Trophoblast cell (in vitro differentiated cells and primary cell): Measurements from ENCODE around the gene SERINC2.
A peak's percentile ranks its signal among the peaks of the same experiment; 100 is the strongest.

ENCODE experiments used
- DNase-seq, 2 donors: peaks; one replicate each; pipeline ENCODE4 v3.0.0-alpha.2; 2016
- H2AFZ ChIP-seq: 2 replicates; pipeline ENCODE4 v1.6.1; 2013; ENCODE audit warnings: low read length, moderate library complexity, mild to moderate bottlenecking; ENCODE audit not compliant: insufficient read depth, poor library complexity
- H2AK5ac ChIP-seq: 2 replicates; pipeline ENCODE4 v1.6.1; 2013; ENCODE audit warnings: mild to moderate bottlenecking, low read length
- H2BK120ac ChIP-seq: 2 replicates; pipeline ENCODE4 v1.6.1; 2013; ENCODE audit warnings: low read length, mild to moderate bottlenecking, moderate library complexity; ENCODE audit not compliant: insufficient read depth, poor library complexity
- H2BK12ac ChIP-seq: 2 replicates; pipeline ENCODE4 v1.6.1; 2013; ENCODE audit warnings: mild to moderate bottlenecking, low read length, moderate library complexity
- H2BK5ac ChIP-seq: 2 replicates; pipeline ENCODE4 v1.6.1; 2013; ENCODE audit warnings: low read length, low read depth, moderate library complexity, mild to moderate bottlenecking; ENCODE audit not compliant: poor library complexity
- H3K14ac ChIP-seq: 2 replicates; pipeline ENCODE4 v1.6.1; 2013; ENCODE audit warnings: mild to moderate bottlenecking, low read length
- H3K18ac ChIP-seq: 2 replicates; pipeline ENCODE4 v1.6.1; 2013; ENCODE audit warnings: mild to moderate bottlenecking, low read length
- H3K23ac ChIP-seq: 2 replicates; pipeline ENCODE4 v1.6.1; 2013; ENCODE audit warnings: low read length
- H3K27ac ChIP-seq: 2 replicates; pipeline ENCODE4 v1.5.1; 2013; ENCODE audit warnings: low read depth, mild to moderate bottlenecking, inconsistent platforms, low read length, moderate library complexity
- H3K27me3 ChIP-seq: 2 replicates; pipeline ENCODE4 v1.6.1; 2013; ENCODE audit warnings: inconsistent platforms, mild to moderate bottlenecking, low read length, moderate library complexity; ENCODE audit not compliant: insufficient read depth
- H3K36me3 ChIP-seq, 2 experiments: 1 replicate in 1 of 2; 2 replicates in 1 of 2; pipeline ENCODE4 v1.6.1; 2013; ENCODE audit warnings: low read length in 2 of 2, mild to moderate bottlenecking in 2 of 2, moderate library complexity in 1 of 2; ENCODE audit not compliant: insufficient read depth in 2 of 2, control insufficient read depth in 1 of 2
- H3K4ac ChIP-seq: 2 replicates; pipeline ENCODE4 v1.6.1; 2013; ENCODE audit warnings: low read depth, mild to moderate bottlenecking, low read length, moderate library complexity
- H3K4me1 ChIP-seq, 2 experiments: 1 replicate in 1 of 2; 2 replicates in 1 of 2; pipeline ENCODE4 v1.6.1; 2013; ENCODE audit warnings: low read length in 2 of 2, mild to moderate bottlenecking in 2 of 2, moderate library complexity in 1 of 2; ENCODE audit not compliant: insufficient read depth in 2 of 2, control insufficient read depth in 1 of 2
- H3K4me2 ChIP-seq: 2 replicates; pipeline ENCODE4 v1.6.1; 2013; ENCODE audit warnings: inconsistent platforms, mild to moderate bottlenecking, low read length, moderate library complexity
- H3K4me3 ChIP-seq: 2 replicates; pipeline ENCODE4 v1.5.1; 2013; ENCODE audit warnings: mild to moderate bottlenecking, low read depth, low read length, inconsistent platforms
- H3K79me1 ChIP-seq: one replicate; pipeline ENCODE4 v1.6.1; 2013; ENCODE audit warnings: low read length
- H3K79me2 ChIP-seq: 2 replicates; pipeline ENCODE4 v1.6.1; 2013; ENCODE audit warnings: low read length, mild to moderate bottlenecking; ENCODE audit not compliant: control insufficient read depth, insufficient read depth, poor library complexity
- H3K9ac ChIP-seq: 2 replicates; pipeline ENCODE4 v1.6.1; 2013; ENCODE audit warnings: mild to moderate bottlenecking, low read length
- H3K9me3 ChIP-seq: 2 replicates; pipeline ENCODE4 v1.6.1; 2013; ENCODE audit warnings: low read depth, mild to moderate bottlenecking, control low read depth, inconsistent platforms, low read length; ENCODE audit not compliant: insufficient read depth
- H4K12ac ChIP-seq: 2 replicates; pipeline ENCODE4 v1.6.1; 2013; ENCODE audit warnings: low read depth, mild to moderate bottlenecking, low read length, moderate library complexity
- H4K8ac ChIP-seq: 2 replicates; pipeline ENCODE4 v1.6.1; 2013; ENCODE audit warnings: low read depth, mild to moderate bottlenecking, low read length, moderate library complexity
- H4K91ac ChIP-seq: one replicate; pipeline ENCODE4 v1.6.1; 2013; ENCODE audit warnings: low read depth, mild to moderate bottlenecking, low read length, moderate library complexity
- WGBS: extraction: QIAGEN DNeasy Blood & Tissue Kit; methylation state at CpG from one replicate; pipeline ENCODE4 v1.1.7; 2013; ENCODE audit warnings: missing lambda C conversion rate; ENCODE audit not compliant: insufficient read length, insufficient coverage; ENCODE audit errors: extremely low coverage; 5-methylcytosine and 5-hydroxymethylcytosine counted together

The SERINC2 gene

GRCh38 chr1:31399976-31400375 is 13.0 kb upstream of the SERINC2 start:
- no peaks in the 10 kb centered on the region for H3K9me3 ChIP-seq
- H3K18ac ChIP-seq: no peak overlapping the region
- no peaks in the 10 kb centered on the region for H3K27me3 ChIP-seq
- no peaks in the 10 kb centered on the region for H3K79me2 ChIP-seq
- no peak overlapping the region for H2AK5ac ChIP-seq
- H3K4me2 ChIP-seq: no peak overlapping the region
- no peak overlapping the region for H3K4me3 ChIP-seq
- no peak overlapping the region for H4K91ac ChIP-seq
- H3K4me1 ChIP-seq: peaks cover 7 to 8% of the 10 kb centered on the region in 2 experiments
- H3K14ac ChIP-seq: no peak overlapping the region
- no peak overlapping the region for H2BK12ac ChIP-seq
- H4K8ac ChIP-seq: no peak overlapping the region
- H2BK120ac ChIP-seq: no peak overlapping the region
- H3K9ac ChIP-seq: no peak overlapping the region
- H3K79me1 ChIP-seq: no peaks in the 10 kb centered on the region
- peak in 1 of 2 donors; percentile 47 for DNase-seq
- no CpG with 5 or more reads among the region's 3 CpGs for WGBS
- no peak overlapping the region for H3K4ac ChIP-seq
- no peak overlapping the region for H3K23ac ChIP-seq
- no peak overlapping the region for H3K27ac ChIP-seq
- no peaks in the 10 kb centered on the region for H3K36me3 ChIP-seq
- H2AFZ ChIP-seq: no peak overlapping the region
- H4K12ac ChIP-seq: no peak overlapping the region
- H2BK5ac ChIP-seq: no peak overlapping the region

- Histone ChIP-seq H3K23ac (no peak overlapping the region), H2BK5ac (no peak overlapping the region), H2BK12ac (no peak overlapping the region), H3K4me2 (no peak overlapping the region), H3K18ac (no peak overlapping the region), H3K4me1 (peaks cover 6 to 8% of the 10 kb centered on the region in 2 experiments), H3K79me2 (no peaks in the 10 kb centered on the region), H4K12ac (no peak overlapping the region), H2BK120ac (no peak overlapping the region), H4K8ac (no peak overlapping the region), H3K4ac (no peak overlapping the region), H2AFZ (no peak overlapping the region), H3K79me1 (no peaks in the 10 kb centered on the region), H3K14ac (no peak overlapping the region), H3K9me3 (no peaks in the 10 kb centered on the region), H2AK5ac (no peak overlapping the region), H3K27me3 (no peaks in the 10 kb centered on the region), H4K91ac (no peak overlapping the region), H3K9ac (no peak overlapping the region), H3K4me3 (no peak overlapping the region), H3K36me3 (no peaks in the 10 kb centered on the region), H3K27ac (no peak overlapping the region)
- WGBS: no CpG with 5 or more reads among the region's 3 CpGs
- peak in 1 of 2 donors; percentile 61 for DNase-seq
These were observed 12.6 kb upstream of the SERINC2 start for GRCh38 chr1:31400393-31400792.

- Histone ChIP-seq H2AFZ (no peak overlapping the region), H2BK120ac (no peak overlapping the region), H2BK5ac (no peak overlapping the region), H3K9ac (no peak overlapping the region), H2AK5ac (no peak overlapping the region), H3K36me3 (no peaks in the 10 kb centered on the region), H3K23ac (no peak overlapping the region), H3K4ac (no peak overlapping the region), H4K8ac (no peak overlapping the region), H3K9me3 (no peaks in the 10 kb centered on the region), H3K27me3 (no peaks in the 10 kb centered on the region), H3K14ac (no peak overlapping the region), H4K12ac (no peak overlapping the region), H3K4me2 (no peak overlapping the region), H3K79me1 (no peaks in the 10 kb centered on the region), H3K18ac (no peak overlapping the region), H4K91ac (no peak overlapping the region), H3K79me2 (no peaks in the 10 kb centered on the region), H2BK12ac (no peak overlapping the region), H3K4me3 (no peak overlapping the region), H3K27ac (no peak overlapping the region), H3K4me1 (peaks cover 6 to 8% of the 10 kb centered on the region in 2 experiments)
- DNase-seq: peak in 1 of 2 donors; percentile 24
- WGBS: no CpG with 5 or more reads among the region's 2 CpGs
These were observed 11.8 kb upstream of the SERINC2 start for GRCh38 chr1:31401241-31401640.

- no peak overlapping the region for H3K9ac ChIP-seq
- H2BK5ac ChIP-seq: no peak overlapping the region
- no peak for DNase-seq
- H4K8ac ChIP-seq: no peak overlapping the region
- no peak overlapping the region for H3K27ac ChIP-seq
- no peak overlapping the region for H2BK12ac ChIP-seq
- H3K4me1 ChIP-seq: no peaks in the 10 kb centered on the region
- no peaks in the 10 kb centered on the region for H3K79me1 ChIP-seq
- H2AK5ac ChIP-seq: no peak overlapping the region
- no peaks in the 10 kb centered on the region for H3K79me2 ChIP-seq
- no peak overlapping the region for H3K4ac ChIP-seq
- H2BK120ac ChIP-seq: no peak overlapping the region
- H3K23ac ChIP-seq: no peak overlapping the region
- H3K27me3 ChIP-seq: no peaks in the 10 kb centered on the region
- H3K4me2 ChIP-seq: no peak overlapping the region
- H3K18ac ChIP-seq: no peak overlapping the region
- no CpG with 5 or more reads among the region's 6 CpGs for WGBS
- H3K14ac ChIP-seq: no peak overlapping the region
- no peak overlapping the region for H4K91ac ChIP-seq
- H2AFZ ChIP-seq: no peak overlapping the region
- H4K12ac ChIP-seq: no peak overlapping the region
- H3K4me3 ChIP-seq: no peak overlapping the region
- H3K36me3 ChIP-seq: no peaks in the 10 kb centered on the region
- H3K9me3 ChIP-seq: no peaks in the 10 kb centered on the region
These were observed 7.3 kb upstream of the SERINC2 start for GRCh38 chr1:31405578-31406245.
